Right lobe of liver (tissue), 4 donors: ENCODE results near the gene DCAF15.

ENCODE experiments used
- POLR2A ChIP-seq: fragments of 450-650 bp; IDR thresholded peaks from one replicate; pipeline ENCODE4 v1.6.1; 2017; ENCODE audit warnings: antibody characterized with exemption, mild to moderate bottlenecking
- TF ChIP-seq, protein P1 (sequence below), 4 donors: fragments of 200-600 bp in 3 of 4; fragments of 450-650 bp in 1 of 4; IDR thresholded peaks; one replicate each; pipeline versions ENCODE4 v1.5.1 to v1.8.0; 2016 to 2022; ENCODE audit warnings: antibody characterized with exemption in 4 of 4, mild to moderate bottlenecking in 2 of 4
- donor health status: DM: no; HTN: no; CAD: no.
- donor health status: DM: no; HTN: no; CAD: no.
- donor health status: DM: no; HTN: yes; CAD: no.

DNA sequence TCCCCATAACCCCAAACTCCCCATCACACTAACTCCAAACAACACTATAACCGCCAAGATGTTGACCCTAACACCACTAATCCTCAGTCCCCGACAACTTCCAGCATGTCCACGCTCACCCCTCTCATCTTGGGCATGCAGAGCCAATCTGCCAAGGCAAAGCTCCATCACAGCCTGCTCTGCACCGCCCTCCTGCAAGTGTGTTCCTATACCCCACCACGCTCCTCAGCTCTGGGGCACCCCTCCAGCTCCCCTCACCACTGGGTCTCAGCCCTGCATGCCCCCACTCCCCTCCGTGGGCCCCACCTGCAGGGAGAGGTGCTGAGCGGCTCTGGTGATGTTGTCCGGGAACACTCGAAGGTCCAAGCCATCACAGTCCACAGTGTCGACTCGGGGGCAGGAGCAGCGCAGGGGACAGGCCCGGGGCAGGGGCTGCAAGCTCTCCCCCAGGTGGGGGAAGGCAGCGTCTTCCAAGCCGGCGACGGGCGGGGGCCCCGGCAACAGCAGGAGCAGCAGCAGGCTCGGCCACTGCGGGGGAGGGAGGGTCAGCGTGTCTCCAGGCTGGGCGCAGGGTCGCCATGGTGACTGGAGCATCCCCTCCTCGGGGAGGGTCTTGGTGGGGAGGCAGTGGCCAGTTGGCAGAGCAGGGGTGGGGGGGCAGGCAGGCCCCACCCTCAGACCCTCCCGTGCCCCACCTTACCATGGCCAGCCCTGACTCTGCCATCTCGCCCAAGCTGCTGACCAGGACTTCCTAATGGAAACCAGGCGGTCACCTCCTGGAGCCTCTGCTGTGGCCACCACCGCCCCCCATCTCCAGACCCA lies 14.6 kb upstream of the DCAF15 start:
- TF ChIP-seq, protein P1, sequence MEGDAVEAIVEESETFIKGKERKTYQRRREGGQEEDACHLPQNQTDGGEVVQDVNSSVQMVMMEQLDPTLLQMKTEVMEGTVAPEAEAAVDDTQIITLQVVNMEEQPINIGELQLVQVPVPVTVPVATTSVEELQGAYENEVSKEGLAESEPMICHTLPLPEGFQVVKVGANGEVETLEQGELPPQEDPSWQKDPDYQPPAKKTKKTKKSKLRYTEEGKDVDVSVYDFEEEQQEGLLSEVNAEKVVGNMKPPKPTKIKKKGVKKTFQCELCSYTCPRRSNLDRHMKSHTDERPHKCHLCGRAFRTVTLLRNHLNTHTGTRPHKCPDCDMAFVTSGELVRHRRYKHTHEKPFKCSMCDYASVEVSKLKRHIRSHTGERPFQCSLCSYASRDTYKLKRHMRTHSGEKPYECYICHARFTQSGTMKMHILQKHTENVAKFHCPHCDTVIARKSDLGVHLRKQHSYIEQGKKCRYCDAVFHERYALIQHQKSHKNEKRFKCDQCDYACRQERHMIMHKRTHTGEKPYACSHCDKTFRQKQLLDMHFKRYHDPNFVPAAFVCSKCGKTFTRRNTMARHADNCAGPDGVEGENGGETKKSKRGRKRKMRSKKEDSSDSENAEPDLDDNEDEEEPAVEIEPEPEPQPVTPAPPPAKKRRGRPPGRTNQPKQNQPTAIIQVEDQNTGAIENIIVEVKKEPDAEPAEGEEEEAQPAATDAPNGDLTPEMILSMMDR (IDR thresholded peaks at IDR 0.05): no peak
- TF ChIP-seq POLR2A: no peak
